AML-193 (cell line): ENCODE measurements around the gene GAB2.

Experiments
- DNase-seq, 2 experiments: peaks; one replicate each; lab custom pipeline; 2025; lab: John Stamatoyannopoulos, UW

GAB2 gene

DNA sequence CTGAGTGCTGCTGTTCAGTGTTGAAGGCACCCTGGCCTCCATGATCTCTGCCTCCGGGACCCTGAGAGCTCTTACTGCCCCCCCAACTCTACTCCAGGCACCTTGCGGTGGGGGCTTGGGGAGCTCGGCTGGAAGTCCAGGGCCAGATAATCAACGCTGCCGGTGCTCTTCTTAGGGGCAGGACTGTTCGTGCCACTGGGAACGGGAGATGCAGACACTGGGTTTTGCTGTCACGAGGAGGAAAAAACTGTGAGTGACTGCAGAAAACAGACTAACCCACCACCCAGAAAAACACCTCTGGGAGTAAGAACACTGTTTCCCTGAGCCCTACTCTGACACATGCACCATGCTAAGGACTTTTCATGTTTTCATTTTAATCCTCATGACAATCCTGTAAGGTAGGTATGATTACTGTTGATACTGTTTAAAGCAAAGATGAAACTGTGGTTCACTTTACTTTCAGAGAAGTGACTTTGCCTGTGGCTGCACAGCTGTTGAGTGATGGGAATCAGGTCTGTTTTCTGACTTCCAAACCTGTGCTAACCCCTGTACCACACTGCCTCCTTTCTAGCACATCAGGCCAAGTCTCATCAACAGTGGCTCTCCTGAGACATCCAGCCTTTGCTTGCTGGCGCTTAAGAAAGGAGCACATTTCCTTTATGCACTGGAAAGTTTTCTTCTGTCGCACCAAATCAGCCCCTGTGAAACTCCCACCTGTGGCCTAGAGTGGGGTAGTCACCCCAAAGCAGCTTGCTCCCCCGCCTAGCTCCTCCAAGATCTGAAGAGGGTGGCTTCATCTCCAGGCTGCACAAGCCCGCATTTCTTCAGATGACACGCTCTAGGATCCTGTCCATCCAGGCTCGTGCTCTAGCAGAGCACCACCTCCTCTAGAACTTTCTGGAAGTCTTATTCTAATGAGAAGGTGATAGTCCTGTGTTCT lies 197.1 kb downstream of the GAB2 start:
- no peak for DNase-seq

DNA sequence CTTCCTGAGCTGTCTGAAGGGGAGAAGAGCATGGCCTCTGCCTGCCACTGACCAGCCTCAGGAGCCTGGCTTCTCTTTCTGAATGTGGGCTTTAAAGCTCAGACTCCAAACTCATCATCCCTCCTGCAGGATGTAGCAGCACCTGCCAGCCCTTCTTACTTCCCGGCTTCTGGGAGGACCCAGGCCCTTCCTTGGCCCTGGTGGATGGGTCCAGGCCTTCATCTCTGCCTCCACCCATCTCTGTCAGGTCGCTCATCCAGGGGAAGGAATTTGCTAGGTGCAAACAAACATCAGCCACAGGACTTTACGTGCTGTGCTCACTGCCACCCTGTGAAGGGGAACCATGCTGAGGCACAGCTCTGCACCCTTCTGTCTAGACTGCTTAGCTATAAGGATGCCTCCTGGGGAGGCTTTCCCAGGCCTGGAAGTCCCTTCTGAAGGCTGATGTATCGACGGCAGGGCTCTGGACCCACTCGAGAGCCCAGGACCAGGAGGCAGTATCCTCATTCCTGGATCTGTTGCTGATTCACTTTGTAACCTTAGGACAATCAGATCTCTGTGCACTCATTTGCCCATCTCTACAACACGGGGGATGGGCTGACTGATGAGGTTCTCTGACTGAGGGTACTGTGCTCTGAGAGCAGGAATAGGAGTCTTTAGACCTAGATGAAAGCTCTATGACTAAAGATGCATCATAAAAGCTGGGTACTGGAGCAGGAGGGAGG lies 198.0 kb downstream of the GAB2 start:
- DNase-seq, result no peak

DNA sequence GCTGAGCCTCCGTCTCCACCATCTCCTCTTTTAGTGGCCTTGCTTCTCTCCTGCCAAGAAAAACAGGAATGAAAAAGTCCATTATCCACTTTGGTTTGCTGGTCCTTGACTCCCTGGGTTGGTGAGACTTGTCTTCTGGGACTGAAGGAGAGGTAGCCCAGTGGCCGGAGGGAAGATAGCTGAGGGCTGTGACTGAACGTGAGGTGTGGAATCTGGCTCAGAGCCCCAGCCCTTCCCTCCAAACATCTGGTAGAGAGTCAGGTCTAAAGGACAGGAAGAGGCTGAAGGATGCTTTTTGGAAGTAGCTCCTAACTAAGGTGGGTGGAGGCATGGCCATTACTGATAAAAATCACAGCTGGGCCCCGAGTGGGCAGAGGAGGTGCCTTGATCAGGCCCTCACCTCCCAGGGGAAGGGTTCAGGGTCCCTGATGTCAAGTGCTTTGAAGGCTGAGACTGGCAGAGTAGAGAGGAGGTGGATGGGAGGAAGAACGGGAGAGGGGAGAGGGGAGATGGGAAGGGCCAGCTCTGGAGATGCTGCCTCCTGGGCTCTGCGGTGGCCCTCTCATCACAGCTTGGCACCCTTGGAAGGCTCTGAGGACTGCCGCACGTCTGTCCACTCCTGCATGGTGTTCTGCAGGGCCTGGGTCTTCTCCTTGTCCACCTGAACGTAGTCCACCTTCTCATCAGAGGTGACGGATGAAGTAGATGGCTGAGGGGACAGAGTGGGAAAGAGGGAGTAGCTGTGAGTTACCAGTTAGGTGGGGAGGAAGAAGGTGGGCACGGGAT lies 198.7 kb downstream of the GAB2 start:
- no peak for DNase-seq

DNA sequence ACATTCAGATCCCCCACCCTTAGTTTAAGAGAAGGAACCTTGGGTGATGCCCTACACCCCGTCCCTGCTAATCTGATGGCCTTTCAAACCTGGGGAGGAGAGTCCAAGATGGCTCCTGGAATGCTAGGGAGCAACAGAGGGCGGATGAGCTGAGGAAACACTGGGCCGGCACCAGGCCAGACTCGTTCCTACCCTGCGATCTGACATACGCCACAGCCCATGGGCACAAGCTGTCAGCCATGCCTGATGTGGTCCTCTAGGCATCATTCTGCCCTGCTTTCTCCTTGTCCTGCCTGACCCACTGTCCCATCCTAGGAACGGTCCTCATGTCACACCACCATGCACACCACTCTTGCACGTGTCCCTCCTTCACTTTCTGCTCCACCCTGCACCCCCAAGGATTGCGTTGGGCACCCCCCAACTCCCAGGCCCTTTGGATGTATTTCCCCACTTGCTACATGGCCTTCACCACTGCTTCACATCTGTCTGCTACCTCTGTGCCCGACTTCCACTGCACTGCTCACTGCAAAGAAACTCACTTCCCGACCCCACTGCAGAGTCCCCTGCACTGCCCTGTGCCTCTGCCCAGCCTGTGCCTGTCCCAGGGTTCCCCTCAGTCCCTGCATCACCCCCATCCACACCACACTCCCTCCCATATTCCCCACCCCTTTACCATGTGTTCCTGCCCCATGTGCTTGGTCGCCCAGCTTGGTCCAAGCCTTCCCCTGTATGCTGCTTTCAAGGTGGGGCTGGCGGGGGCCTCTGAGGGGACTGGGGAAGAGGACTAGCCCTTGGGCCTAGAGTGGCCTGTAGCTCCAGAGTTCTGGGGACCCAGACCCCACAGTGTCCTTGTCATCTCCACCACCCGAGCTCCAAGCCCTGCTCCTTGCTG lies 199.7 kb downstream of the GAB2 start:
- no peak for DNase-seq

DNA sequence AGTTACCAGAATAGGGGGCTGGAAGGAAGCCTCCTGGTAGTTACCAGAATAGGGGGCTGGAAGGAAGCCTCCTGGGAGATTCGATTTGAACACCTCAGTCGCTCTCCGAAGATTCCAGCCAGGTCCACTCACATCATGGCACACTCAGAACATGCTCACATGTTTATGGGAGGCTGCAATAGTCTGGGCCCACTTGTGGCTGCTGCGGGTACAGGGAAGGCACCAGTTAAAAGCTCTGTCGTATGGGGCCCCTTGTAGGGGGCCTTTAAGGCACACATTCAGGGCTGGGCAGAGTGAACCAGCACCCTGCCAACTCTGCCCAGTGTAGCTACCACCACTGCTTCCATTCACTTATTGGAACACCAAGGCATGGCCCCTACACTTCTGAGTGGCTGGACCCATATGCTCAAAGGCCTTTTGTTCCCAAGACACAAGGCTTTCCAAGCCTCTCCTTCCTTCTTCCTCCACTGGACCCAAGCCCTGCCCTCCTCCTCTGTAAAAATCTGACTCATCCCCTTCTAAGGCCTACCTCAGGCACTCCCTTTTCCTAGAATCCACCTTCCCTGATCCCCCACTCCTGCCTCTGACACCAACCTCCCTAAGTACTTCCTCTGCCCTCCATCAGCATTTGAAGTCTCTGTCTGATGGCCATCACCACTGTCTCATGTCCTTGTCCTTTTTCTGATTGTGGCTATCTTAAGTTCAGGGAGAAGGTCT lies 200.9 kb downstream of the GAB2 start:
- no peak for DNase-seq

DNA sequence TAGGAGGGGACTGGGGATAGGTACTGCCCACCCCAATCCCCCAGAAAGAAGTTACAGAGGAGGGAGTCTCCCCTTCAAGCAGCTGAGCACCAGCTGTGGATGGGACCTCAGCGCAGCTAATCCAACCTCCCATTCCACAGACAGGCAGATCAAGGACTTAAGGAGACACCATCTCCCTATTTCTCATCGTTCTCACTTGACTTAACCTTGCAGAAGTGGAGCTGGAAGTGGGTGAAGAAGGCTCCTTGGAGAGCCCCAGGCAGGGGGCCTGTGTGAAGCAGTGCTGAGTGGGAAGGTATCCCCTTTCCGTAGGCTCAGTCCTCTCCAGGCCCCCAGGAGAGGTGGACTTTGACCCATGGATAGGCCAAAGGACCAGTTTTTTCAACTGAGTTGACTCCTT lies 201.6 kb downstream of the GAB2 start:
- no peak for DNase-seq

DNA sequence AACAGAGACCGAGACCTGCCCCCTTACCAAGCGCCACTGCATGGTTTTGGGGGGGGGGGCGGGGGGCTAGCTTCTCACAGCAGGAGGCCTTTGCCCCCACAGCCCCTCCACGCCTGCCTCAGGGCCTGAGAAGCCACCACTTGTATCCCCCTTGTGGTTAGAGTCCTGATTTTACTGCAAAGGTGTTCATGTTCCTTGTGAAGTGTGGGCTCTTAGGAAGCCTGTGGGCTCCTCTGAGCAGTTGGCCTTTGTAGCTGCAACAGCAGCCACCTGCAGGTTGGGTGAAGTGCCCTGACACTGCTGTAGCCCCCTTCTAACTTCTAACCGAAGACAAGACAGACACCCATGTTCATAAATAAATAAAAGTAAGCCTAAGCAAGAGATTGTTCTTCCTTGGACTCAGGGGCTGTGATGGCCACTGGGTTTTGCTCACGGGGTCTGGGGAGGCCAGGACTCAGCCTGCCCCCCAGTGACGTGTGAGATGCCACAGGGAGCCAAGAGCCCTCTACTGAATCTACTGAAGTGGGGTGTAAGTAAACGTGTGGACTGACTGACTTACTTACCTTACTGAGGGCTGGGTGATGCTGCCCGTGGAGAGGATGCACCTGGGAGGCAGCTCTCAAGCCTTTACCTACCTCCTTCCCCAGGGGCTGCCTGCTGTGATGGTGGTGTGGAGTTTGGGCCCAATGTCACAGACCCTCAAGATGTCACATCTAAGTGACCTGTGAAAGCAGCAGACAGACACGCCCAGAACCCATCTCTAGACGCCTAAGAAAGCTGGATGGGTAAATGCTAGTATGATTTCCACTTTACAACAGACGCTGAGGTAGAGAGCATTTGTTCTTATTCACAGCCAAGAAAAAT lies 203.1 kb downstream of the GAB2 start:
- no peak for DNase-seq

DNA sequence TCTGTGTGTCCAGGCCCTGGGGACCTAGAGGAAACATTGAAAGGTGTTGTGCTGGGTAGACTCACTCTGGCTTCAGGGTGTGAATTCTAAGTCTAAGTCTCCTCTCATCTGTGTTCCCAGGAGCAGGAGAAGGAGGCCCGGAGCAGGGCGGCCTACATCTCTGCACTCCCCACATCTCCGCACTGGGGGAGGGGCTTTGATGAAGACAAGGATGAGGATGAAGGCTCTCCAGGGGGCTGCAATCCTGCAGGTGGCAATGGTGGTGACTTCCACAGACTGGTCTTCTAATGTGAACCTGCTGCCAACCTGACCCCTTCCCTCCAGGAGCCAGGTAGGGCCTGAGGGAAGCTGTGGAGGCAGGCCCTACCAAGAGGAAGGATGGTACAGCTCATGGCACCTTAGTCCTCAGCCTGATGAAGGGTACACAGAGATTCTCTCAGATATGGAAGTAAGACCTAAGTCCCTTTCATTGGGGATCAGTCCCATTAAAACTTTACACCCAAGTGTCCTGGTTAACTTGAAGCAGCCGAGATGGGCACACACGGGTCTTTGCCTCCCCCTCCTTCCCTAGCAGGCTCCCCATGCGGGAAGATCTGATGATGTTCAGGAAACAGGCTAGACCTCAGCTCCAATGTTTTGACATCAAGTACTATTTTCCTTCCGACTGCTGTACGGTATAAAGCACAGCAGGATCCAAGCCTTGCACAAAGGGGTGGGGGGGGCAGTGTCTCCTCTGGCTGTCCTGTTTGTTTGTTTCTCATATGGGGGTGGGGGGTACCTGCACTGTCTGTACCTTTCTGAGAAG lies 203.9 kb downstream of the GAB2 start:
- DNase-seq, result no peak

DNA sequence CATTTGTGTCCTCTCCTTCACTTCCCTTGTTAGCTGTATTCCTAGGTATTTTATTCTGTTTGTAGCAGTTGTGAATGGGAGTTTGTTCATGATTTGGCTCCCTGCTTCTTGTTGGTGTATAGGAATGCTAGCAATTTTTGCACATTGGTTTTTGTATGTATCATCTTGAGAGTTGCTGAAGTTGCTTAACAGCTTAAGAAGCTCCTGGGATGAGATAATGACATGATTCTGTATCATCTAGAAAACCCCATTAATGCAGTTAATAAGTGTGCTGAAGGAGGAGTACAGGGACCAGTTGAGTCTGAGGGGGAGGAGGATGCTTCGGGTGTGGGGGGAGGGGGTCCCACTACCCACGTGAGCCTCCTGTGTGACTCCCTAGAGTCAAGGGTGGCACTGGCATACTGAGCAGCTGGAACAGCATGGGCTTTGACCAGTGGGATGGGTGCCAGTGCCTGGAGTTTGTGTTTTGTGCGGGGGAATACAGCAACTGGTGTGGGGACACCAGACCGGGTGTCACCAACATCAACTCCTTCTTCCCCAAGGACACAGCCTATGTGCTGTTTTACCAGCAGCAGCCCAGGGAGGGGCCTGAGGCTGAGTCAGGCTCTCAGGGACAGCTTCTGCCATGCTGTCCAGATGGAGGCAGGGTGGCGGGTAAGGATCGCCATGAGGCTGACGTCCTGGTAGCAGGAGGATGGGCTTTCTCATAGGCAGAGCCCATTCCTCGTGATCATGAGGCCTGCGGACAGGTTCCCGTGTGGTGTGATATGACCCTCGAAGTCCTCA lies 204.8 kb downstream of the GAB2 start:
- DNase-seq, result no peak

DNA sequence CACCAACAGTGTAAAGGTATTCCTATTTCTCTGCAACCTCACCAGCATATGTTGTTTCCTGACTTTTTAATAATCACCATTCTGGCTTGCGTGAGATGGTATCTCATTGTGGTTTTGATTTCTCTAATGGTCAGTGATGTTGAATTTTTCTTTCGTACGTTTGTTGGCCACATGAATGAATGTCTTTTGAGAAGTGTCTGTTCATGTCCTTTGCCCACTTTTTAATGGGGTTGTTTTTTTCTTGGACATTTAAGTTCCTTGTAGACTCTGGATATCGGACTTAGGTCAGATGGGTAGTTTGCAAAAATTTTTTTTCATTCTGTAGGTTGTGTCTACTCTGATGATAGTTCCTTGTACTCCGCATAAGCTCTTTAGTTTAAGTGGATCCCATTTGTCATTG lies 206.1 kb downstream of the GAB2 start:
- DNase-seq, result no peak

DNA sequence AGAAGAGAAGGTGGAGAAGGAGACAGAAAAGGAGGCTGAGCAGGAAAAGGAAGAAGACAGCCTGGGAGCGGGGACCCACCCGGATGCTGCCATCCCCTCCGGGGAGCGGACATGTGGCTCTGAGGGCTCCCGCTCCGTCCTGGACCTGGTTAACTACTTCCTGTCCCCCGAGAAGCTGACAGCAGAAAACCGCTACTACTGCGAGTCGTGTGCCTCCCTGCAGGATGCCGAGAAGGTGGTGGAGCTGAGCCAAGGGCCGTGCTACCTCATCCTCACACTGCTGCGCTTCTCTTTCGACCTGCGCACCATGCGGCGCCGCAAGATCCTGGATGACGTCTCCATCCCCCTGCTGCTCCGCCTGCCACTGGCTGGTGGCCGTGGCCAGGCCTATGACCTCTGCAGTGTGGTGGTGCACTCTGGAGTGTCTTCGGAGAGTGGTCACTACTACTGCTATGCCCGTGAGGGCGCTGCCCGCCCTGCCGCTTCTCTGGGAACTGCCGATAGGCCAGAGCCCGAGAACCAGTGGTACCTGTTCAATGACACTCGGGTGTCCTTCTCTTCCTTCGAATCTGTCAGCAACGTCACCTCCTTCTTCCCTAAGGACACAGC lies 207.5 kb downstream of the GAB2 start:
- no peak for DNase-seq

DNA sequence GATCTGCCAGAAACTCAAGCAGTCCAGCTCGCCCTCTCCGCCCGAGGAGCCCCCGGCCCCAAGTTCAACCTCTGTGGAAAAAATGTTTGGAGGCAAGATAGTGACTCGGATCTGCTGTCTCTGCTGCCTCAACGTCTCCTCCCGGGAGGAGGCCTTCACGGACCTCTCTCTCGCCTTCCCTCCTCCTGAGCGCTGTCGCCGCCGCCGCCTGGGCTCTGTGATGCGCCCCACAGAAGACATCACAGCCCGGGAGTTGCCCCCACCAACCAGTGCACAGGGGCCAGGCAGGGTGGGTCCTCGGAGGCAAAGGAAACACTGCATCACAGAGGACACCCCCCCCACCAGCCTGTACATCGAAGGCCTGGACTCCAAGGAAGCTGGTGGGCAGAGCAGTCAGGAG lies 208.1 kb downstream of the GAB2 start:
- no peak for DNase-seq

DNA sequence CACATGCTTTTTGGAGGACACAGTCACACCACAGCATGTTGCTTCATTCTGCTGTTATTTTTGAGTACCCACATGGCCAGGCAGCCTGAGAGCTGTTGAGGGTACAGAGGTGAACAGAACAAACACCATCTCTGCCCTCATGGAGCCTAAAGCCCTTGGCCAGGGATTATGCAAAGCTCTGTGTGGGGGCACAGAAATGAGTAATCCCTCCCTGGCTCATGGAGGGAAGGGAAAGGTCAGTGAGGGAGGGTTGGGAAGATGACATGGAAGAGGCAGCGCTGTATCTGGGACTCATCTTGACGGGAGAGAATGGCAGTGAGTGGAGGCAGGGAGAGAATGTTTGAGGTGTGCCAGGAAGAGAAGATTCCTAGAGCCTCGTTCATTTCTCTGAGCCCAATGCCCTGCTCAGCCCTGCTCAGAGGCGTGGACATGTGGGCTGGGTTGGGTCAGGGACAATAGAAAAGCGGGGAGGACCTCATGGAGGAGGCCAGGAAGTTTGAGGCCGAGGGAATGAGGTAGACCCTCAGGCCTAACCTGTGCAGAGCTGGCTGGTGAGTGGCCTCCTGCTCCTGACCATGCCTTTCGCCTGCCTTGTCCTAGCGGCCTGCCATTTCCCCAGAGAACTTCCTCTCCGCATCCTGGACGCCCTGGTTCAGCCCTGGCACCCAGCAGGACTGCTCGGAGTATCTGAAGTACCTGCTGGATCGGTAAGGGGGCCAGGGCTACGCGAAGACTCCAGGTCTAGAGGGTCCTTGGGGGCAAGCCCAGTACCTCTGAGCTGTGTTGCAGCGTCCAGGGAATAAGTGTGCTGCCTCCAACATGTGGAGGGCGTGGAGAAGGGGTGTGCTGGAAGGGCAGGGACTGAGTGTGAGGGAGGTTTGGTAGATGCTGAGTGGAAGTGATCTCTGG lies 209.1 kb downstream of the GAB2 start:
- no peak for DNase-seq

DNA sequence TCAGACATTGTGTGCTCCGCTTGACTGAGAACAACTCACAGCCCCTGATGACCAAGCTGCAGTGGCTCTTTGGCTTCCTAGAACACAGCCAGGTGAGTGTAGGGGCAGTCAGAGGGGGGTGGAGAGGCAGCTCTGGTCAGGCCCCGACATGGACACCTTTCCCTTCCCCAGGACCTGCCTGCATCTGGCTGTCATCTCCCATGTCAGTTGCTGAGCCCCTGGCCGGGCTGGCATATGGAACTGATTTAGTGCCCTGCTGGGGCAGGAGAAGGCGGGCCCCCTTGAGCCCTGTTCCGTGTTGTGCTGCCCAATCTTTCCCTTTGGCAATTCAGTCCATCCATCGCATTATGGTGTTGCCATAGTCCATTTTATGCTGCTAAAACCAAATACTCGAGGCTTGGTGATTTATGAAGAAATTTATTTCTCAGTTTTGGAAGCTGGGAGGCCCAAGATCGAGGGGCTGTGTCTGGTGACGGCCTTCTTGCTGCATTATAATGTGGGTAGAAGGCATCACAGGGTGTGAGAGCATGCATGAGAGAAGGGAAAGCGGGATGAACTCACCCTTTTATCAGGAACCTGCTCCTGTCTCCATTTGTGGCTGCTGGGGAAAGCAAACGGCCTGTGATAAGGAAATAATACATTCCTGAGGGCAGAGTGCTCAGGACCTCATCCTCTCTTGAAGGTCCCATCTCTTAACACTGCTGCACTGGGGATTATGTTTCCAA lies 209.9 kb downstream of the GAB2 start:
- DNase-seq, result no peak

DNA sequence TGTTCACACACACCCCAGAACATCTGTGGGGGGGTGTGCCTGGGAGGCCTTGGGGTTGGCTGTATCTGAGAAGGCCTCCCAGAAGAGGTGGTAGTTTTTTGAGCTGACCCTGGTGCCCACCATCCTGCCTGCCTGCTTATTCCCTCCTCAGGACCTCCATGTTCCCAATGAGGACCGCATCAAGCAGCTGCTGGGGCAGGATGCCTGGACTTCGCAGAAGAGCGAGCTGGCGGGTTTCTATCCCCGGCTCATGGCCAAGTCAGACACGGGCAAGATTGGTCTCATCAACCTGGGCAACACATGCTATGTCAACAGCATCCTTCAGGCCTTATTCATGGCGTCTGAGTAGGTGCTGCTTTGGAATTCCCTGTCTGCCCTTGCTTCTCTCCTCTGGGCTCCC lies 211.9 kb downstream of the GAB2 start:
- DNase-seq, result no peak

DNA sequence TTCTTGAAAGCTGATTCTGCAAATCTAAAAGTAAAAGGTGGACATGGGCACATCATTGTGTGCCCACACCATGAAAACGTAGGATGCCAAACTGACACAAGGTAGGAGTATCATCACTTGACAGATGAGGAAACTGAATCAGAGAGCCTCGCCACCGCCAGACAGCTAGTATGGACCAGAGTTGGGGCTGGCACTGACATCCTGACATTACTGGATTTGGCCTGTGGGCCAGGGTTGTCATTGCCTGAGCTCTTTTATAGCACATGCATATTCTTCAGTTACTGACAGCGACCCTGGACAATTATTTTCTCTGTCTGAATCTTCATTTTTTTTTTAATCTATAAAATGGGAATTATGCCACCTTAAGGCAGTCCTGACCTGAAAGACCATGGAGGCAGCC lies 212.4 kb downstream of the GAB2 start:
- no peak for DNase-seq
